Aorta (tissue), 5 donors: Measurements from ENCODE around the gene AGBL1. TPM values are rescaled to one million over a fixed set of nuclear protein-coding genes. Genes with fewer than 3 reads are reported as not detected.

ENCODE experiments used
- ATAC-seq: fragments of 200-7000 bp; cut with Tn5 transposase; one replicate; pipeline ENCODE4 v1.9.1; 2022; ENCODE audit warnings: moderate library complexity; ENCODE audit not compliant: low FRiP score
- DNase-seq, 2 donors: peaks; one replicate each; pipeline ENCODE4 v3.0.0-alpha.2; 2020
- H3K27ac ChIP-seq, 2 donors: one replicate each; pipeline ENCODE4 v1.5.1; 2013; ENCODE audit warnings: low read length in 2 of 2, mild to moderate bottlenecking in 2 of 2, moderate library complexity in 2 of 2, control low read depth in 1 of 2, inconsistent platforms in 1 of 2, low read depth in 1 of 2
- H3K27me3 ChIP-seq, 2 donors: one replicate each; pipeline ENCODE4 v1.6.1; 2013; ENCODE audit warnings: control low read depth in 1 of 2, low read length in 1 of 2, mild to moderate bottlenecking in 1 of 2, moderate library complexity in 1 of 2; ENCODE audit not compliant: insufficient read depth in 2 of 2, control insufficient read depth in 1 of 2
- H3K36me3 ChIP-seq, 2 donors: one replicate each; pipeline ENCODE4 v1.6.1; 2013; ENCODE audit warnings: control low read depth in 1 of 2, low read length in 1 of 2, mild to moderate bottlenecking in 1 of 2; ENCODE audit not compliant: insufficient read depth in 2 of 2, control insufficient read depth in 1 of 2
- H3K4me1 ChIP-seq, 2 donors: one replicate each; pipeline ENCODE4 v1.6.1; 2013; ENCODE audit warnings: low read length in 2 of 2, control low read depth in 1 of 2, mild to moderate bottlenecking in 1 of 2, moderate library complexity in 1 of 2; ENCODE audit not compliant: insufficient read depth in 2 of 2, control insufficient read depth in 1 of 2
- H3K4me3 ChIP-seq, 2 donors: one replicate each; pipeline ENCODE4 v1.5.1; 2013; ENCODE audit warnings: low read length in 2 of 2, control low read depth in 1 of 2, mild to moderate bottlenecking in 1 of 2
- H3K9me3 ChIP-seq: one replicate; pipeline ENCODE4 v1.6.1; 2013; ENCODE audit warnings: mild to moderate bottlenecking, low read length; ENCODE audit not compliant: control insufficient read depth
- WGBS, 2 donors: extraction: QIAGEN DNeasy Blood & Tissue Kit; methylation state at CpG; one replicate each; pipeline ENCODE4 v1.1.7; 2013; 5-methylcytosine and 5-hydroxymethylcytosine counted together
- intact Hi-C, 2 donors: fragments of 100-400 bp; cut with DNase I; formaldehyde crosslinking; loops; one replicate each; pipeline versions ENCODE4 v1.14.2 to v1.15.0; 2022
- polyA plus RNA-seq, 2 donors: library from polyadenylated mRNA; stranded (reverse); fragments of 200-250 nt; gene quantifications; one replicate each; pipeline ENCODE4 v1.2.3, GENCODE V29; 2013
- total RNA-seq, 2 donors: library from RNA; stranded (reverse); fragmentation: NEBNext Ultra II Directional; extraction: Animal tissue kit (Norgen Biotek cat#: 25700); gene quantifications; one replicate each; pipeline ENCODE4 v1.2.1, GENCODE V29; 2021
- donor health status: healthy with polysubstance abuse.
- donor health status: Bipolar disorder and iron deficiency.
- donor health status: DM: no; HTN: no; CAD: no.
- donor health status: DM: no; HTN: no; CAD: no.
- donor health status: DM: yes; HTN: yes; CAD: no.

Gene AGBL1
- total and polyA plus RNA-seq, 4 donors, result 0.21 TPM; not detected in 3

DNA sequence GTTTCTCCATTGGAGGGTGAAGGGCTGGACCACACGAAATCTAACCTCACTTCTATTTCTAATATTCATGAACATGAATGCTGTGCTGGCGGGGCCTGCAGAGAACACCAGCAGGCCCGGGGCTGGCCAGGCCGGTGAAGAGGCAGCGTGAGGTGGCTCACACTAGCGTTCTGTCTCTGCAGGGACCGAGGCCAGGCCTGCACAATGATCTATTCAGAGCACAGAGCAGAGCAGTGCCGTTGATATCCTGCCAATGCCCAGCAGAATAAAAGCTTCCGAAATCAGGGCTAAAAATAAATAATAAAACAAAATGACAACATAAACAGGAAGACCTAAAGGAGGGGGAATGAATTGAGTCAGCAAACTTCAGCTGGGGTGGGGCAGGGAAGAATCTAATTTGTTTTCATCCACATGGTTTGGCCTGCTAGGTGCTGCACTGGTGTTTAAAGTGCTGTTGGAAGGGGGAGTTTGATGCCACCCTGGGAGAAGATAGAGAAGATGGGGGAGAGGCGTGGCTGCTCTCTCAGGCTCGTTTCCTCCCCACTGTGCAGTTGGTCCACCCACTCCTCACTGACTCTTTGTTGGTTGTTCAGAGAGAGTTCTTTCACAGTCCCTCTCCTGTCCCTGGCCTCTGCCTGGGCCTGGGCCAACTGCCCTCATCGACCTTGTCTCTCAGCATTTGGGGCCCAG, 837.1 kb downstream of the AGBL1 start:
- H3K27ac ChIP-seq, result no peak overlapping the region
- H3K27me3 ChIP-seq, result peaks cover 0 to 2% of the 10 kb centered on the region in 2 donors

DNA sequence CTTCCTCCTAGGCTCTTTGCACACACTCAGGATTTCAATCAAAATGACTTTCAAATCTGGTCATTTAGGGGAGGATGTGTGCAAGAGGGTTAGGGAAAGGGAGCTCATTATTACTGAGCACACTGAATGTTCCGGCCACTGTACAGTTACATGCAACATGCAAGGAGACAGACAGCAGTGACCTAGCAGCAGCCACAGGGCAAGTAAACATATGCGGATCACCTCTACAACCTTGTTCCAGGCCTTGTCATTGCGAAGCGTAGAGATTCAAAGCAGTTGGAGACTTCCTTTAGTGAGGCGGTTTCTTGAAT, 837.6 kb downstream of the AGBL1 start:
- Histone ChIP-seq H3K36me3 (no peaks in the 10 kb centered on the region), H3K4me3 (no peak overlapping the region), H3K4me1 (no peaks in the 10 kb centered on the region), H3K27me3 (peaks cover 0 to 2% of the 10 kb centered on the region in 2 donors), H3K27ac (no peak overlapping the region), H3K9me3 (no peaks in the 10 kb centered on the region)
- WGBS, 2 donors, result 96 to 97% methylated on average over 5 of the region's 5 CpGs
- DNase-seq (no peak), ATAC-seq (no peak)
- intact Hi-C loops, result loop anchor here (10.0 kb wide), 2 partner anchors 1357 to 1537 kb away; no protein-coding TSS in a partner anchor

More for the DNA sequence above, 837.1 kb downstream of the AGBL1 start:
- 75 to 76% methylated on average over 12 of the region's 12 CpGs for WGBS, 2 donors
- Histone ChIP-seq H3K4me1 (no peaks in the 10 kb centered on the region), H3K36me3 (no peaks in the 10 kb centered on the region), H3K4me3 (no peak overlapping the region), H3K9me3 (no peaks in the 10 kb centered on the region)
- ATAC-seq (no peak), DNase-seq (no peak)
- intact Hi-C loops, result loop anchor here (10.0 kb wide), 2 partner anchors 1358 to 1538 kb away; no protein-coding TSS in a partner anchor

DNA sequence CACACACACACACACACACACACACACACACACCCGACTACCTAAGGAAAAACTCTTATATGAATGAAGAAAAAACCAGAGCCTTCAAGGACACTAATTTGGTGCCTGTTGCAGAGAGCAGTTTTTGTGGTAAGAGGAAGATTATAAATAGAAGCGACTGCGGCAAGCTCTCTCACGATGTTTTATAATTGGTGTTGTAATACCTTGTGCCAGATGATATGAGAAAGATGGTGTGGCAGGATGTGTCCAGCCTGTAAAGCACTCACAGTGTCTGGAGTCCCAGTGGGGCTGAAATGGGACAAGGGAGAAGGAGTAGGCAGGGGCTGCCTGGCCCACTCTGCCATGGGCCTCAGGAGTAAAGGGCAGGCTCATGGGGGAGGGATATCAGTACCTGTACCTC, 839.9 kb downstream of the AGBL1 start:
- 55 to 60% methylated on average over 4 of the region's 4 CpGs for WGBS, 2 donors
- Histone ChIP-seq H3K27me3 (no peaks in the 10 kb centered on the region), H3K4me3 (no peak overlapping the region), H3K27ac (no peak overlapping the region), H3K9me3 (no peaks in the 10 kb centered on the region), H3K36me3 (no peaks in the 10 kb centered on the region), H3K4me1 (no peaks in the 10 kb centered on the region)
- ATAC-seq (no peak), DNase-seq (no peak)
- intact Hi-C loops, result loop anchor here (10.0 kb wide), 2 partner anchors 1355 to 1535 kb away; no protein-coding TSS in a partner anchor

DNA sequence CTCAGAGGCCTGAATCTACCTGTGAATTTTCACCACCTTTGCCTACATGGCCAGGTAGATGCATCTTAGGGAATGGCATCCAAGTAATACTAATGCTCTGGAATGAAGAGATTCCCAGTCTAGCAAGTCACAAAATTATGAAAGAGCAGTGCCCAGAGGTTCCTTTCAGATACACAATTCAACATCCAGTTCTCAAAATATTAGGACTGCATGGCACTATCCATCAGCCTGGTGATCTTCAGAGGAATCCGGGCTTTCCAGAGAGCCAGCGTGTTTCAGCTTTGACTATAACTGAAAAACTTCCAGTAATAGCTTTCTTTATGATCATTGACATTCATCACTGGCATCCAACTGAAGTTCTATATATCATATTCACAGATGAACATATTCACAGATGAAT, 849.8 kb downstream of the AGBL1 start:
- no peak overlapping the region for H3K27ac ChIP-seq
- 71 to 74% methylated on average over 2 of the region's 2 CpGs for WGBS, 2 donors
- DNase-seq, result no peak
- H3K4me3 ChIP-seq, result no peak overlapping the region
- no peaks in the 10 kb centered on the region for H3K27me3 ChIP-seq
- intact Hi-C loops, result no loop called here
- no peaks in the 10 kb centered on the region for H3K36me3 ChIP-seq
- ATAC-seq, result no peak
- no peaks in the 10 kb centered on the region for H3K4me1 ChIP-seq
- H3K9me3 ChIP-seq, result no peaks in the 10 kb centered on the region

DNA sequence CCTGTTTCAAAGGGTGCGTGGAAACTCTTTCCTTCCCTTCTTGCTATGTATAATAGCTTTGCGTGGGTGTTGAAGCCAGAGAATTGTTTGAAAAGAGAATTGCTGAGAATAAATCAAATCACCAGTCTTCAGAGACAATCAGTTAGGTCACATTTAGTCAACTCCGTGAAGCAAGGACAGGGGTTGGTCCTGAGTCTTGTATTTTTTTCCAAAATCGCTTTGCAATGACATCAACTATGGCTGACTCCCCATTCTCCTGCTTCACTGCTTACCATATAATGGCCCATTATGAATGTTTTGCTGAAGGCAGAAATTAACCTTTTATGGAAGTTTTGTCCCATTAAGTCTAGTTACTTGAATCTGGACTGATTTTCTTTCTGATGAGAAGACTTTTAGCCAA, 852.8 kb downstream of the AGBL1 start:
- H3K27ac ChIP-seq, result no peak overlapping the region

GRCh38 chr15:86935841-86936240, 856.2 kb downstream of the AGBL1 start:
- DNase-seq (no peak), ATAC-seq (no peak)
- Histone ChIP-seq H3K4me1 (no peaks in the 10 kb centered on the region), H3K4me3 (no peak overlapping the region), H3K27me3 (no peaks in the 10 kb centered on the region), H3K9me3 (no peaks in the 10 kb centered on the region), H3K36me3 (no peaks in the 10 kb centered on the region), H3K27ac (no peak overlapping the region)
- WGBS, 2 donors, result 67 to 69% methylated on average over 8 of the region's 8 CpGs
- intact Hi-C loops, result no loop called here

More for the DNA sequence above, 852.8 kb downstream of the AGBL1 start:
- no peaks in the 10 kb centered on the region for H3K4me1 ChIP-seq
- H3K4me3 ChIP-seq, result no peak overlapping the region
- DNase-seq, result no peak
- WGBS, 2 donors, result 43 to 54% methylated on average over 4 of the region's 4 CpGs
- no peaks in the 10 kb centered on the region for H3K36me3 ChIP-seq
- H3K9me3 ChIP-seq, result no peaks in the 10 kb centered on the region
- H3K27me3 ChIP-seq, result no peaks in the 10 kb centered on the region
- intact Hi-C loops, result no loop called here
- no peak for ATAC-seq

DNA sequence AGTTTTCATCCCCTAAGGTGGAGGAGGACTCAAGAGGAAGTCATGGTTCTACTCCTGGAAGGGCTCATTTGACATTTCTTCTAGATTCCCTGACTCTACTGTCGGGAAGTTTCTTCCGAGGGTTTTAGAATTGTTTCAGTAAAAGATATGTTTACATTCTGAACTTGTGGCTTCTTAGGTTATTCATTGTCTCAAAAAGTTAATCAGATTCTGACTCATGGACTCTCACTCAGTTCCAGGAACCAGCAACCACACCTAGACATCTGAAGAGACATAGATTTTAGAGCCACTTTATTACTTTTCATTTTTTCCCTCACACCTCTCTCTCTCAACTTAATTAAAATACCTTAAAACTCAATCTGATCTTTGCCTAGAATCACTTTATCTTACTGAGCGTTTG, 862.6 kb downstream of the AGBL1 start:
- intact Hi-C loops, result no loop called here
- H3K27ac ChIP-seq, result no peak overlapping the region
- DNase-seq (no peak), ATAC-seq (no peak)
- peaks cover 2% of the 10 kb centered on the region for H3K9me3 ChIP-seq
- H3K4me1 ChIP-seq, result no peaks in the 10 kb centered on the region
- no peak overlapping the region for H3K4me3 ChIP-seq
- WGBS, 2 donors, result 84 to 86% methylated on average over 3 of the region's 3 CpGs
- H3K36me3 ChIP-seq, result no peaks in the 10 kb centered on the region
- H3K27me3 ChIP-seq, result no peaks in the 10 kb centered on the region

DNA sequence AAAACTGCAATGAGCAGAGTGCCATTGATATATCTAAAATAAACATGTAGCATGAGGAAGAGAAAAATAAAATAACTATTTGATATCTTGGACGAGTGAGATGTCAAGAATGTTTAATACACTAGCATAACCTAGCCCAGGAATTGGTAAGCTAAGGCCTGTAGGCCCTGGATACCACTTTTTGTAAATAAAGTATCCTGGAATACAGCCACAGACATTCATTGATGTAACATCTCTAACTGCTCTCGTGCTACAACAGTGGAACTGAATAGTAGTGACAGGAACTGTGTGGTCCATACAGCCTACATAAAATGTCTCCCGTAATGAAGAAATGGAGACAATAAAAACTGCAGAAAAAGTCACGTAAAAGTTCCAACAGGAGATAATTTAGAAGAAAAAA, 869.0 kb downstream of the AGBL1 start:
- no peaks in the 10 kb centered on the region for H3K36me3 ChIP-seq
- H3K9me3 ChIP-seq, result no peaks in the 10 kb centered on the region
- ATAC-seq, result no peak
- WGBS, 2 donors, result 61 to 67% methylated on average over 4 of the region's 4 CpGs
- no peak overlapping the region for H3K27ac ChIP-seq
- no peaks in the 10 kb centered on the region for H3K27me3 ChIP-seq
- no peak overlapping the region for H3K4me3 ChIP-seq
- intact Hi-C loops, result no loop called here
- no peak for DNase-seq
- no peaks in the 10 kb centered on the region for H3K4me1 ChIP-seq

GRCh38 chr15:86959254-86959653, 879.6 kb downstream of the AGBL1 start:
- no peaks in the 10 kb centered on the region for H3K27me3 ChIP-seq
- H3K27ac ChIP-seq, result no peak overlapping the region
- ATAC-seq (no peak), DNase-seq (no peak)
- no peak overlapping the region for H3K4me3 ChIP-seq
- intact Hi-C loops, result no loop called here
- H3K36me3 ChIP-seq, result no peaks in the 10 kb centered on the region
- no peaks in the 10 kb centered on the region for H3K4me1 ChIP-seq
- H3K9me3 ChIP-seq, result no peaks in the 10 kb centered on the region
